ENCODE measurements around the gene NSD2. TPM values are rescaled to one million over a fixed set of nuclear protein-coding genes. Genes with fewer than 3 reads are reported as not detected.

Gene NSD2
- polyA plus RNA-seq, 1 donor (not counting 4 experiments of a cell fraction or from before 2014, with no cell fraction given) = 22.6 TPM

GRCh38 chr4:1961563-1961962, 90.4 kb downstream of the NSD2 start:
- H3K36me3 ChIP-seq (ENCODE audit: control insufficient read depth in 2 of 2, extremely low read depth in 1 of 2, insufficient read depth in 2 of 2, low read length in 2 of 2) = peaks cover 1 to 52% of the 10 kb centered on the region in 2 experiments
- no peaks in the 10 kb centered on the region for H3K27me3 ChIP-seq (ENCODE audit: control insufficient read depth, extremely low read depth, insufficient read depth, low read length)
- H3K4me2 ChIP-seq (ENCODE audit: control insufficient read depth, extremely low read depth, insufficient read depth, low read depth, low read length) = no peak overlapping the region
- no peaks in the 10 kb centered on the region for H3K4me1 ChIP-seq (ENCODE audit: control insufficient read depth, extremely low read depth, insufficient read depth, low read length)
- DNase-seq (ENCODE audit: low read depth, low spot score) (no peak), FAIRE-seq (no peak)
- H3K27ac ChIP-seq (ENCODE audit: control insufficient read depth, insufficient read depth, low read length) = no peak overlapping the region
- no peaks in the 10 kb centered on the region for H3K9me1 ChIP-seq (ENCODE audit: control insufficient read depth, extremely low read depth, insufficient read depth, low read length)
- H3K9me3 ChIP-seq (ENCODE audit: control insufficient read depth, low read depth, low read length) = no peaks in the 10 kb centered on the region
- TF ChIP-seq, protein P1, sequence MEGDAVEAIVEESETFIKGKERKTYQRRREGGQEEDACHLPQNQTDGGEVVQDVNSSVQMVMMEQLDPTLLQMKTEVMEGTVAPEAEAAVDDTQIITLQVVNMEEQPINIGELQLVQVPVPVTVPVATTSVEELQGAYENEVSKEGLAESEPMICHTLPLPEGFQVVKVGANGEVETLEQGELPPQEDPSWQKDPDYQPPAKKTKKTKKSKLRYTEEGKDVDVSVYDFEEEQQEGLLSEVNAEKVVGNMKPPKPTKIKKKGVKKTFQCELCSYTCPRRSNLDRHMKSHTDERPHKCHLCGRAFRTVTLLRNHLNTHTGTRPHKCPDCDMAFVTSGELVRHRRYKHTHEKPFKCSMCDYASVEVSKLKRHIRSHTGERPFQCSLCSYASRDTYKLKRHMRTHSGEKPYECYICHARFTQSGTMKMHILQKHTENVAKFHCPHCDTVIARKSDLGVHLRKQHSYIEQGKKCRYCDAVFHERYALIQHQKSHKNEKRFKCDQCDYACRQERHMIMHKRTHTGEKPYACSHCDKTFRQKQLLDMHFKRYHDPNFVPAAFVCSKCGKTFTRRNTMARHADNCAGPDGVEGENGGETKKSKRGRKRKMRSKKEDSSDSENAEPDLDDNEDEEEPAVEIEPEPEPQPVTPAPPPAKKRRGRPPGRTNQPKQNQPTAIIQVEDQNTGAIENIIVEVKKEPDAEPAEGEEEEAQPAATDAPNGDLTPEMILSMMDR (optimal IDR thresholded peaks at IDR 0.05 in 1 of 3, IDR thresholded peaks at IDR 0.05 in 1 of 3, conservative IDR thresholded peaks at IDR 0.05 in 1 of 3; ENCODE audit: extremely low read depth in 1 of 3, insufficient read depth in 2 of 3, low read length in 3 of 3) = no peak
- TF ChIP-seq EZH2 (IDR thresholded peaks at IDR 0.05; ENCODE audit: low read length) = no peak
- dilution Hi-C loops (cut with MboI; ENCODE audit: extremely low pct_ligation_motif_present, low sequenced_read_pairs) = no loop called here
- H2AFZ ChIP-seq (ENCODE audit: control insufficient read depth, low read length) = no peak overlapping the region
- H3K4me3 ChIP-seq (ENCODE audit: control insufficient read depth in 2 of 3, extremely low read depth in 1 of 3, insufficient read depth in 2 of 3, low read depth in 1 of 3, low read length in 3 of 3) = no peak overlapping the region
- H3K9ac ChIP-seq (ENCODE audit: control insufficient read depth, extremely low read depth, insufficient read depth, low read length) = no peak overlapping the region
- H4K20me1 ChIP-seq (ENCODE audit: control insufficient read depth, extremely low read depth, insufficient read depth, low read length) = no peaks in the 10 kb centered on the region
- H3K79me2 ChIP-seq (ENCODE audit: control insufficient read depth, insufficient read depth, low read length) = no peaks in the 10 kb centered on the region

- FAIRE-seq = no peak
- no peaks in the 10 kb centered on the region for H4K20me1 ChIP-seq (ENCODE audit: control insufficient read depth, extremely low read depth, insufficient read depth, low read length)
- H3K27me3 ChIP-seq (ENCODE audit: control insufficient read depth, extremely low read depth, insufficient read depth, low read length) = no peaks in the 10 kb centered on the region
- H3K27ac ChIP-seq (ENCODE audit: control insufficient read depth, insufficient read depth, low read length) = no peak overlapping the region
- no peaks in the 10 kb centered on the region for H3K79me2 ChIP-seq (ENCODE audit: control insufficient read depth, insufficient read depth, low read length)
- no peaks in the 10 kb centered on the region for H3K4me1 ChIP-seq (ENCODE audit: control insufficient read depth, extremely low read depth, insufficient read depth, low read length)
- no peak for DNase-seq (ENCODE audit: low read depth, low spot score)
- H2AFZ ChIP-seq (ENCODE audit: control insufficient read depth, low read length) = no peak overlapping the region
- H3K9me3 ChIP-seq (ENCODE audit: control insufficient read depth, low read depth, low read length) = no peaks in the 10 kb centered on the region
- no peak overlapping the region for H3K4me3 ChIP-seq (ENCODE audit: control insufficient read depth in 2 of 3, extremely low read depth in 1 of 3, insufficient read depth in 2 of 3, low read depth in 1 of 3, low read length in 3 of 3)
- peaks cover 1 to 56% of the 10 kb centered on the region in 2 experiments for H3K36me3 ChIP-seq (ENCODE audit: control insufficient read depth in 2 of 2, extremely low read depth in 1 of 2, insufficient read depth in 2 of 2, low read length in 2 of 2)
- no peak for TF ChIP-seq EZH2 (IDR thresholded peaks at IDR 0.05; ENCODE audit: low read length)
- TF ChIP-seq, protein P1 (optimal IDR thresholded peaks at IDR 0.05 in 1 of 3, IDR thresholded peaks at IDR 0.05 in 1 of 3, conservative IDR thresholded peaks at IDR 0.05 in 1 of 3; ENCODE audit: extremely low read depth in 1 of 3, insufficient read depth in 2 of 3, low read length in 3 of 3) = no peak
- dilution Hi-C loops (cut with MboI; ENCODE audit: extremely low pct_ligation_motif_present, low sequenced_read_pairs) = no loop called here
- no peak overlapping the region for H3K4me2 ChIP-seq (ENCODE audit: control insufficient read depth, extremely low read depth, insufficient read depth, low read depth, low read length)
- H3K9me1 ChIP-seq (ENCODE audit: control insufficient read depth, extremely low read depth, insufficient read depth, low read length) = no peaks in the 10 kb centered on the region
- no peak overlapping the region for H3K9ac ChIP-seq (ENCODE audit: control insufficient read depth, extremely low read depth, insufficient read depth, low read length)
Observed at GRCh38 chr4:1962980-1963379, 91.8 kb downstream of the NSD2 start.
